ENCODE results near the gene C17orf50.
"Not testable (repeated sequence)": the region's sequence is repeated elsewhere in the genome, so short reads cannot be mapped to it uniquely, and the experiment has no call there.

C17orf50 gene

DNA sequence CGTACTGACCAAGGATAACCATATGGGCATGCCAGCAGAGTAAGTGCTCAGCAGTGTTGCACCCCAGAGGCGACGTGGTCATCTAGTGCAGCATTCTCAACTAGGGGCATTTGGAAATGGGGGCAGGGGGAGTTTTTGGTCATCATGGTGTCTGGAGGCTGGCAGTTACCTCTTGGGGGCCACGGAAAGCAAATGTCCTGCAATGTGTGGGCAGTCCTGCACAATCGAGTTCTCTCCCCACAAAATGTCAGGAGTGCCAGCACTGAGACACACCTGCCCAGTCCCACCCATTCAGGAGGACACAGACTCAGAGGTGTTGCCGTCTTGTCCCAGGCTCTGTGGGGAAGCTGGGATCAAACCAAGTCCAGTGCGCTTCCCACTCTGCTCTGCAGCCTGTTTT is 26.3 kb upstream of the C17orf50 start:
- no peak for DNase-seq (ENCODE audit: low spot score)

DNA sequence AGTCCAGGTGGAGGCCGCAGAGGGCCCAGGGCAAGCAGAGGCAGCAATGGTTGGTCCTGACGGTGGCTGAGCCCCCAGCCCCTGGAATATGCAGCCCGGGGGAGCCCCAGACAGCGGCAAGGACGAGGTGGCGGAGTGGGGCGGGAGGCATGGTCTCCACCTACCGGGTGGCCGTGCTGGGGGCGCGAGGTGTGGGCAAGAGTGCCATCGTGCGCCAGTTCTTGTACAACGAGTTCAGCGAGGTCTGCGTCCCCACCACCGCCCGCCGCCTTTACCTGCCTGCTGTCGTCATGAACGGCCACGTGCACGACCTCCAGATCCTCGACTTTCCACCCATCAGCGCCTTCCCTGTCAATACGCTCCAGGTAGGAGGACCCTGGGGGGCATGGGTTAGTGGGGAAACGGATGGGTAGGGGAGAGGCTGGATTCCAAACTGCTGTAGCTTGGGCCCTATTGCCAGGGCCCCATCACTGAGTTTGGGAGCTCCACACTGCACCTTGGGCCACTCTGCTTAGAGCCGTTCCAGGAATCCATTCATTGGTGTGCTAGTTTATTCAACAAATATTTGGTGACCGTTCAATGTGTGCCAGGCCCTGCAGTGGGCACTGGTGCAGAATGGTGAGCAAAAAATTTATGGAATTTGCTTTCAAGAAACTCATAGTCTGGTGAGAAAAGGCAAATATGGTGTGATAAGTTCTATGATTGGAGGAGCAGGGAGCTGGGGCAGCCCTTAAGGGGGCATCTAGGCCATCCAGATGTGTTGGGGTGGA is 25.5 kb upstream of the C17orf50 start:
- DNase-seq (ENCODE audit: low spot score): no peak

DNA sequence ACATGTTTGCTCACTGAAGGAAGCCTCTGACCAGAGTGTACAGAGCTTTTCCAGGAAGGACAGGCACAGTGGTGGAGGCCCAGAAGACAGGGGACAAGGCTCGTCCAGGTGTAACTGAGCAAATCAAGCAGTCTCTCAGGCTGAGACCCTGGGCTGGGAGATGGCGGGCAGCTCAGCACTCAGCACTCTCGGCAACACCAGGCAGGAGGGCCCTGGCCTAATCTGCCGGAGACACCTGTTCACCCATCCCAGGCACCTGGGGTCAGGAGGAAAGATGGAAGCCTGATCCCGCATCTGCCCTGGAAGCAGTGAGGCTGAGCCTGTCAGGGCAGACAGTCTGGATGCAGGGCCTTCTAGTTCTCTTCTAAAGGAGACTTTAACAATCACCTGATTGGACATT is 24.5 kb upstream of the C17orf50 start:
- no peak for DNase-seq (ENCODE audit: low spot score)

DNA sequence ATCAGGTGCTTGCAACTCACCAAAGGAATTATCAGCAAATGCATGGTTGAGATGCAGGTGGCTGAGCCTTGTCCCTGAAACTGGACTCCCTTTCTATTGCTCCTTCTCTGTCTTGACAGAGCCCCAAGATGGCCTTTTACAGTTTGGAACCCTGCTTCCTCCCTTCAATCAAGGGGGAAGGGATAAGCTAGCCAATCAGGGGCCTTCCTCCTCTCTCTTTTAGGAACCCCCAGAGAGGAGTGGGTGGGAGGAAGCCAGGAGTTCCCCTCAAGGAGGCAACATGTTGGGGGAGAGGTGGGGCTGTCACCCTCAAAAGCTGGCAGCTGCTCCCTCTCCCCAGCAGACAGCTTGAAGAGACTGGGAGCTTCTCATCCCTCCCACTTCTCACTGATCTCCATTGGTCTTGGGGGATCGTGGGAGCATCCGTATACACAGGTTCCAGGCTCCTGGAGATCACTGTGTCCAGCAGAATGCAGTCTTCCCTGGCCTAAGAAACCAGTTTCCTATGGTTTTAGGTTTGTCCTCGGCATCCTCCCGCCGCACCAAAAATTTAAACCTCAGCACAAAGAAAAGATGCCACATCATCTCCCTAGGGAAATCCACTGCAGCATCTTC is 22.1 kb upstream of the C17orf50 start:
- no peak for DNase-seq (ENCODE audit: low spot score)

DNA sequence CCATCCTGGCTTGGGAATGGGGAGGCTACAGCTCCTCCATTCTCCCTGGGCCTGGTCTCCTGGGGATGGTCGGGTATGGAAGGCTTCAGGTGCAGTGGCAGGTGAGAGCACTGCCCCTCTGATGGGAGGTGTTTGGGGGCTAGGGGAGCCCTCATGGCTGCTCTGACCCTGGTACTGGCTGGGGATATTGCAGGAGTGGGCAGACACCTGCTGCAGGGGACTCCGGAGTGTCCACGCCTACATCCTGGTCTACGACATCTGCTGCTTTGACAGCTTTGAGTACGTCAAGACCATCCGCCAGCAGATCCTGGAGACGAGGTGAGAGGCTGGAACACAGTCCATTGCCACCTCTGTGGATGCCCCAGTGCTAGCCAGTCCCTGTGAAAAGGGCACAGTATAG is 20.5 kb upstream of the C17orf50 start:
- no peak for DNase-seq (ENCODE audit: low spot score)

DNA sequence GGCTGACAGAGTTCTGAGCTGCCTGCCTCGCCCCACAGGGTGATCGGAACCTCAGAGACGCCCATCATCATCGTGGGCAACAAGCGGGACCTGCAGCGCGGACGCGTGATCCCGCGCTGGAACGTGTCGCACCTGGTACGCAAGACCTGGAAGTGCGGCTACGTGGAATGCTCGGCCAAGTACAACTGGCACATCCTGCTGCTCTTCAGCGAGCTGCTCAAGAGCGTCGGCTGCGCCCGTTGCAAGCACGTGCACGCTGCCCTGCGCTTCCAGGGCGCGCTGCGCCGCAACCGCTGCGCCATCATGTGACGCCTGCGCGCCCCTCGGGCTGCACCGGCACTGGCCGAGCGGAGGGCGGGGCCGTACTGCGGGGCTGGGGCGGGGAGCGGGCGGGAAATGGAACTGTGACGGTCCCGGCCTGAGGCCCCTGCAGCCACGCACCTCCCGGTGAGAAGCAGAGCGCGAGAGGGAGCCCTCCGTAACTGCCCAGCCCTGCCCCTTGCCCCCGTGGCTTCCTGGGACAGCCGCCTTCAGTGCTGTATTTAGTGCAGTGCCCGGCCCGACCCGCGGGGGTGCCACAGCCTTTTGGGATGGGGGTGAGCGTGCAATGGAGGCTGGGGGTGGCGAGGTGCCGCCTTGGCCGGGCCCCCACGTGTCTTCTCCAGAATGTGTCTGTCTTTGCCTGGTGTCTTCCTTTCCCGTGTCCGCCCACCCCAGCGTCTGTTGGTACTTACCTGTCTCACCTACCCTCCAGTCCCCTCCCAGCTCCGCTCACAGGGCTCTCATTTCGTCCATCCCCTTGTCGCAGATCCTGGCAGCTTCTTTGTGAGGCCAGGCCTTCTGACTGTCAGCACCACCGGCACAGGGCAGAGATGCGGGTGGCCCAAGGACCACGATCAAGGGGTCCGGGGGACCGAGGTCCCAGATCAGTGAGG is 19.4 kb upstream of the C17orf50 start:
- DNase-seq (ENCODE audit: low spot score): no peak

DNA sequence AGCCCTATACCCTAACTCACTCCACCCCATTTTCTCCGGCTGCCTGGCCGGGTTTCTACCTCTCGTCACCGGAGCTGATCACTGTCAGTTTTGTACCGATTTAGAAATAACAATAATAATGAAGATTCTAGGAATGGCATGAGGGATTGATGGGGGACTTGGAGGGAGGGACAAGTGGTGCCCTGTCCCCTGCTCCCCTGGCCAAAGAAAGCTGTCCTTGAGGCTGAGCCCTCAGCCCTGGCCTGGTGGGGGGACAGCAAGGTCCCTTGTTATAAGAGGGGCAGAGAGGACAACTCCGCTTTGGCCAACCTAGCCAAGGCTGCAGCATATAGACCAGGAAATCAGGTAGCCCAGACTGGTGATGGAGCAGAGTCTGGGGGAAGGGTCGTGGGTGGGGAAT is 18.2 kb upstream of the C17orf50 start:
- DNase-seq (ENCODE audit: low spot score): no peak

DNA sequence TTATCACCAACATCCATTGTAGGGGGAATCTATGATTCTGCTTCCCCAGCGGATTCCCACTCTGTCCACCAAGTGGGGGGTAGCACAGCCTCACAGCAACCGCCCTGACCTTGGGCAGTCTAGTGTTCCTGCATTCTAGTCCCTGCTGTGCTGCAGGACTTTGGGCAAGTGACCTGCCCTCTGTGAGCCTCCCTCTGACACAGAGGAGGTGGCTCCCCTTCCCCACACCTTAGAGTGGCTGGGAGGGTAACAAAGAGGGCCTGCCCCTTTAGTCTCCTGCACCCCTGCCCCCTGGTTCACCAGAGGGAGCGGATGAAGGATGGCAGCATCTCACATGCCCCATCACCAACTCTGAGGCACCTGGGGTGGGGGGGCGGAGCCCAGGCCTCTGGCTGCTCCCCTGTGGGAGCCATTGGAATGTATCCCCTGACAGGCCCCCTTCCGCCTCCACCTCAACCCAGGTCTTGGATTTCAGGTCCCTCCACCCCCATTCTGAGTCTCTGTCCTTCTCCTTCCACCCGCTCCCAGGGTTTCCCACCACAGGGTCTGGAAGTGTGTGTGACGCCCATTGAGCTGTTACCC is 17.7 kb upstream of the C17orf50 start:
- no peak for DNase-seq (ENCODE audit: low spot score)

DNA sequence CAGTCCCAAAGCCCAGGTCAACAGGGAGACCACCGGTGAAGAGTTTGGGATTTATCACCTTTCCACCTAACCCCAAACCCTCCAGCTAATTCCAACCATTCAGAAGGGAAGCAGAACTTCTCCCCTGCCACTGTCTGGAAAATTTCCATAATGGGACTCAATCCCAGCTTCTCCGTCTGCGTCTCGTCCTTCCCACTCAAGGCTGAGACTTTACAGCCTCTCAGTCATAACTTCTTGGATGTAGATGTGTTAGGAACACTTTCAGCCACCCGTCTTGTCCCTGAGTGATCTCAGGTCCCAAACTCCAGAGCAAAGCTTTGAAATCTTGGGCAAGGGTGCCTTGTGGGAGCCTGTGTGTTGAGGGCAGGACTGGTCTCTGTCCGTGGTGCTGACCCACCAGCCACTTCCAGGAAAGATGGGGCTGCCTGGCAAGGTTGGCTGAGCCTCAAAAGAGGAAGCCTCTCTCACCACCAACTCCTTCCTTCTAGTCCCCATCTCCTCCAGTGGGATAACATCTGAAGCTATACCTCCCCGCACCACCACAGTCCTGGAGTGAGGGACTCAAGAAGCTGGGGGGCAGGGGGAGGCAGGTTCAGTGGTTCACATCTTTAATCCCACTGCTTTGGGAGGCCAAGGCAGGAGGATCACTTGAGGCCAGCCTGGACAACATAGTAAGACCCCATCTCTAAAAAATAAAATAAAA is 16.9 kb upstream of the C17orf50 start:
- DNase-seq (ENCODE audit: low spot score): no peak

DNA sequence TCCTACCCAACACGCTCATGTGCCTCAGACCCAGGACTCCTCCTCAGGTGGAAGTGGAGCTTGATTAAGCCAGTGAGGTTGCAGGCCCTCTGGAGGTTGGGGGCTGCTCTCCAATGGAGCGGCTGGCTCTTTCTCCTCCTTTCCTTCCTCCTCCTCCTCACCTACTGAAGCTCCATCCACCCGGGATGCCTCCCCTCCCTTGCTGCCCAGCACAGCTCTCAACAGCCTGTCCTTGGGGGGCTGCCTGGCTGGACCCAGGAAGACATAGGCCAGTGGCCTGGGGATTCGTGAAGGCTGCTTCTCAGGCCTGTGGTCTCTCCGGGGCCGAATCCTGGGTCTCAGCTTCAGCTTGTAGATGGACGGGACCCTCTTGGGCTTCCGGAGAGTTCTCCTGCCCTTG is 15.9 kb upstream of the C17orf50 start:
- DNase-seq (ENCODE audit: low spot score): no peak

DNA sequence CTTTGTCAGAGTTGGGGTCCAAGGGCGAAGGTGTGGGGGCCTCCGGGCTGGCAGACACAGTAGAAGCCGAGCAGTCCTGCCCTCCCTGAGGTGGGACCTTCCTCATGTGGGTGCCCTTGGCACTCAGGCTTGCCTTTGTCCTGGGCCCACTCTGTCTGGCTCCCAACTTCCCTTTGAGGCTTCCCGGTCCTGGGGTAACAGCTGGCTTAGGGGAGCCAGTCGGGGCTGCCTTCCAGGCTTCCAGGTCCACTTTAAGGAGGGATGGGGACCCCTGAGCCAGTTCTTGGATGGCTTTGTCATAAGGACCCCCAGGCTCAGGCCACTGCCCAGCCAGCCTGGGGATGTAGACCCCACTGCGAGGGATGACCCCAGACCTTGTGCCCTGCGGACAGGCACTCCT is 15.4 kb upstream of the C17orf50 start:
- no peak for DNase-seq (ENCODE audit: low spot score)

DNA sequence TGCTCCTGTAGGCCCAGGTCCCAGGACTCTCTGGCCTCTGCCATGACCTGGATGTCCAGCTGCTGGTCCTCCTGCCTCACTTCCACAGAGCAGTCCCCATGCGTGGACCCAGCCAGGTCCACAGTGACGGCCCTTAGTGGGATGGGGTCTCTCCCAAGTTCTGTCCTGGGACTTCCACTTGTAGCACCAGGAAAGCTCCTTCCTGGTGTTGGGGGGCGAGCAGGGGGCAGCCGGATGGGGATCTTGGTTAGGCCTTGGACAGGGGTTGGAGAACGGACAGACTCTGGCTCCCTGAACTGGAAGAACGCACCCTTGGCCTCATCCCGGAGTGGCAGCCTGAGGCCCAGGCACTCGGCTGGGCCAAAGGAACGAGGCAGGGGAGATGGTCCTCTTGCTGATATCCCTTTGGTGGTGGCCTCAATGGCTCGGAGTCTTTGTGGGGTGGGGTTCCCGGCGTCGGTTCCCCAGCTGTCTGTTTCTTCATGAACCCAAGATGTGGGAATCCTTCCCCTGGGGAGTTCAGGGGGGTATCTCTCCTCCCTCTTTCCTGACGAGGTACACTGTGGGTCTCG is 14.9 kb upstream of the C17orf50 start:
- DNase-seq (ENCODE audit: low spot score): no peak

DNA sequence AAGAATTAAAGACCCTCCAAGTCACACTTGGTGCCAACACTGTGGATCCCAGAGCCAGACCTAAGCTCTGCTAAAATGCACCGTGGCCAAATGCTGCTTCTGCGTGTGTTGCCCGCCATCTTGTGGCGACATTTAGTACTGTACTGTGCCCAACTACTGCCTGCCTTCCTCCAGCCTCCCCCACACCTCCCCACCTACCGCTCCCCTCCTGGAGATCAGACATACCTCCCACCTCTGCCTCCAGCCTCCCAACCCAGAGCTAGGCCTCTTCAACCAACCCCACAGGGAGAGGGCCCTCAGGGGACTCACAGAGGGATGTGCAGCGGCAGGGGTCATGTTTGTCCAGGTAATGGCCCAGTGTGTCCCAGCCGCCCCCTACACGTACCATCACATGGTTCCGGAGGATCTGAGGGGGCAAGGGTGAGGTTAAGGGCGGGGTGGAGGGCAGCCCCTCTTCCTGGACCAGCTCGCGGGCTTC is 13.1 kb upstream of the C17orf50 start:
- DNase-seq (ENCODE audit: low spot score): peak; percentile 80

DNA sequence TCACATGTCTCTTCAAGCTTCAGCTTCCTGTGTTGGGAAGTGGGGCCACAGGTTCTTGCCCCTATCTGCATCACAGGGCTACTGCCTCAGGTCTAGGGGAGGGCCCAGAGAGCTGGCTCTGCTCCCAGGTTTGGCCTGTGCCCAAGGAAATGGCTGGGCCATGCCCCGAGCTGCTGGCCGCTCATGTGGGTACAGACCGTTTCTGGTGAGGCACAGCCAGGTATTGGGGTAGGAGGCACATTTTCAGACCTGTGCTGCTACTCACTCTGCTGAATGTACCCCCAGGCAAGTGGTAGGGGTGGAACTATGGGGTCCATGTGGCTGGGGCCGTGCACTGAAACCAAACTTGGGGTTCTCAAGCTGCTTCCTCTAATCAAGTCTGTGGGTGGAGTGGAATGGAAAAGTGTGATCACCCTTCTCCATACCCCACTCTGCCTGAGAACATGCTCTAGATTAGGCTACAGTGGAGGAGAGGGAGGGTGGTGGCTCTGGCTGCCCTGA is 12.3 kb upstream of the C17orf50 start:
- DNase-seq (ENCODE audit: low spot score): peak; percentile 66

DNA sequence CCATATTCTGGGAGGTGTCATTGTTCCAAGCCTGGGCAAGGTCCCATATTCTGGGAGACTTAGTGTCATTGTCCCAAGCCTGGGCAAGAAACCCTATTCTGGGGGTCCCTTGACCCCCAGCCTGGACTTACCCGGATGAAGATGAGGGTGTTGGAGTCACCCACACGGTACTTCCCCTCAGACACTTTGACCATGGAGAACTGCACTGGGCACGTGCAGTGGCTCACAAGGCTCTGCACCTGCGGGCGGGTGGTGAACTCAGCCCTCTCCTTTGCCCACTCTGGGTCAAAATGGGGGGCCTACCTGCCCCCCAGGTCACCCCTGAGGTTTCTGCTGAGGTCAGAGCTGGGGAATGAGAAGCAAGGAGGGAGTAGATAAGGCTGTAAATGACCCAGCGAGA is 11.7 kb upstream of the C17orf50 start:
- DNase-seq (ENCODE audit: low spot score): no peak

DNA sequence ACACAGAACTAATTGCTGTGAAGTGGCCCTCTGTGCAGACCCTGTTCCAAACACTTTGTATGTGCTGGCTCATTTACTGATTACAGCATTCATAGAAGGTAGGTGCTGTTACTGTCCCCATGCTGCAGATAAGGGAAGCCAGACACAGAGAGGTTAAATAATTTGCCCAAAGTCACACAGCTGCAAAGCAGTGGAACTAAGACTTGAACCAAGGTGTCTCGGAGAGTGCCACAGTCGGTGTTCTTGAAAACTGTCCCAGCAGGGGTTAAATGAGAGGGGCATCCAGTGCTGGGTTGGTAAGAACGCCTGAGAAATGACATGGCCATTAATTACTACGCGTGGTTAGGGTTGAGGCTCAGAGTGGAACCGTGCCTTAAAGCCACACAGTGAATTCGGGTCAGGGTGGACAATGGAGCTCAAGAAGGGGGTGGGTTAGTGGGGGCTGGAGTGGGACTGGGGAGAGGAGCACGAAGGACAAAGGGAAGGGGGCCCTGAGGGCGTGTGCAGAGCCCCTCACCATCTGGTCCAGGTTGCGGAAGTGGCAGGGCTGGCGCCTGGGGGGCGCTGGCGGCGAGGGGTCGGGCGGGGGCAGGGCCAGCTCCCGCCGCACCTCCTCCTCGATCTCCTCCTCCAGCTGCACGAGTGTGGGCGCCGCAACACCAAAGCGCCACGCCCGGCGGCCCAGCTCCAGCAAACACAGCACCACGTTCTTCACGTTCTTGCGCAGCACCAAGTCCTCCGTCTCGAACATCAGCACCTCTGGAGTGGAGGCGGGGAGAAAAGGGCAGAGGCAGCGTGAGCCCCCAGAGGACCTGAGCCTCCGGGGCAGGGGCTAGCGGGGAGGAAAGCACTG is 10.9 kb upstream of the C17orf50 start:
- DNase-seq (ENCODE audit: low spot score): peak; percentile 14

DNA sequence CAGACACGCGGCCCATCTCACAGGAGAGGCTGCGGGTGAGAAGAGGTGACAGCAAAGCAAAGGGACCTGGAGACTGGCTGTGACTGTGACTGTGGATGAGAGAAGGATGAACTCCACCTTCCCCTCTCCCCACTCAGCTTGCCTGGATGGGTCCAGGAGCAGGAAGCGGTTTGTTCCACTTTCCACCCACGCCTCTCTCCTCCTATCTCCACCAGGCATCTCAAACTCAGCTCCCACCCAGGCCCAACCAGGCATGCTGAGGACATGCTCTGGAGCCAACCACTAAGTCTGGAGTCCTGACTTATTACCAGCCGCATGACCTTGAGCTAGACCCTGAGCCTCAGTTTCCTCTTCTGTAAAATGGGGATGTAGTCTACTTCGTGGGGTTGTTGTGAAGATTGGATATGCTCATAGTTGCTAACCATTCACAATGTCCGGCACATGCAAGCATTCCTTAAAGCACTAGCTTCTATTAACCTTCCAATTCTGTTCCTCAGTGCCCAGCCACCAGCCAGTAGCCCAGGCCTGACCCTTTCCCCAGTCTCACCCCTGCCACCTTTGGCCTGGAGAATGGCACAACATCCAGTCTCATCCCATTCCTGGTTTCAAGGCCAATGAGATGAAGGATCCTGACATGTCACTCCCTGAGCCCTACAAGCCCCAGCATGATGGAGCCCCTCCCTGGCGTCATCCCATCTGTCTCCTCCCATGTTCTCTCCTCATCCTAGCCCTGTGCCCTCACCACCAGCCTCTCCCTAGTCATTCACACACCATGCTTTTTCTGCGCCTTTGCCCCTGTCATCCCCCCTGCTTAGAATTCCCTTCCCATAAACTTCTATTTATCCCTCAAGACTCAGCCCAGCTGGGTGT is 9.9 kb upstream of the C17orf50 start:
- no peak for DNase-seq (ENCODE audit: low spot score)

DNA sequence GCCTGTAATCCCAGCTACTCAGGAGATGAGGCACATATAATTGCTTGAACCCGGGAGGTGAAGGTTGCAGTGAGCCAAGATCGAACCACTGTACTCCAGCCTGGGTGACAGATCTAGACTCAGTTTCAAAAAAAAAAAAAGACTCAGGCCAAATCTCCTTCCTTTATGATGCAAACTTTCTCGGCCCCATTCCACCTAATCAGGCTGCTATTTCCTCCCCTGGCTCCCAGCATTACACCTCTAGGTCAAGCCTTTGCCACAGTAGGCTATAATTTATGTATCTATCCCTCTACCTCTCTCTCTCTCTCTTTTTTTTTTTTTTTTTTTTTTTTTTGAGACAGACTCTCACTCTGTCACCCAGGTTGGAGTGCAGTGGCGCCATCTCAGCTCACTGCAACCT is 9.1 kb upstream of the C17orf50 start:
- DNase-seq (ENCODE audit: low spot score): not testable (repeated sequence)

DNA sequence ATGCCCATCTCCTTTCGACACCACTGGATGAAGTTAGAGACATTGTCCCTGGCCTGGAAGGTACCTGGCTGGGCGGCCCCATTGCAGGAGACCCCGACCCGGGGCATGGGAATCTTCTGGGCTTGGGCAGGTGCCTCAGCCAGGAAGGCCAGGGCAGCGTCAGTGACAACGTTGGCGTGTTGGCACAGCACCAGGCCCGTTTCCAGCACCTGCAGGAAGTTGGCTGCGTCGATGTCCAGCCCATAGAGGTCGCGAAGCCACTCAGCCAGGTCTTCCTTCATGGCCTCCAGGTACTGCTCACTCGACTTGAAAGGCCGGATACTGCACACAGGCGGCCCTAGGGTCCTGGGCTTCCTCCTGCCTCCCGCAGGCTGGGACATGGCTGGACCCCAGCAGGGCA is 8.2 kb upstream of the C17orf50 start:
- DNase-seq (ENCODE audit: low spot score): no peak
